Lower leg skin (tissue), 4 donors: ENCODE measurements around the gene CCDC102A. TPM values are rescaled to one million over a fixed set of nuclear protein-coding genes. Genes with fewer than 3 reads are reported as not detected.
A peak's percentile ranks its signal among the peaks of the same experiment; 100 is the strongest.

Experiments used
- DNase-seq, 2 donors: peaks; one replicate each; pipeline ENCODE4 v3.0.0-alpha.2; 2019; ENCODE audit warnings: low spot score in 2 of 2
- H3K4me3 ChIP-seq: fragments of 200-600 bp; sonication (generic); 2 replicates; pipeline ENCODE4 v1.5.1; 2017; ENCODE audit warnings: mild to moderate bottlenecking, low read depth; ENCODE audit not compliant: poor library complexity, severe bottlenecking
- POLR2A ChIP-seq, 2 donors: fragments of 450-650 bp; IDR thresholded peaks; one replicate each; pipeline ENCODE4 v1.6.1; 2016 to 2017; ENCODE audit warnings: antibody characterized with exemption in 2 of 2, mild to moderate bottlenecking in 1 of 2, moderate library complexity in 1 of 2
- WGBS, 2 donors: methylation state at CpG; one replicate each; pipeline ENCODE4 v1.1.5; 2018; 5-methylcytosine and 5-hydroxymethylcytosine counted together
- intact Hi-C: fragments of 100-400 bp; cut with DNase I; formaldehyde crosslinking; loops from one replicate; pipeline ENCODE4 v1.15.0; 2023; ENCODE audit warnings: low total_unique reads
- total RNA-seq, 4 donors: library from RNA; depleted of rRNA; stranded (reverse); fragments of >200 nt; gene quantifications; one replicate each; pipeline ENCODE4 v1.1.0, GENCODE V29; 2016
- TF ChIP-seq, protein P1 (sequence below), 3 donors: fragments of 450-650 bp; IDR thresholded peaks; one replicate each; pipeline ENCODE4 v1.5.1; 2016; ENCODE audit warnings: antibody characterized with exemption in 3 of 3, mild to moderate bottlenecking in 3 of 3, moderate library complexity in 2 of 3

Gene CCDC102A
- total RNA-seq, 4 donors from 2014 or later = 13.7 to 18.9 (median 16.4) TPM

DNA sequence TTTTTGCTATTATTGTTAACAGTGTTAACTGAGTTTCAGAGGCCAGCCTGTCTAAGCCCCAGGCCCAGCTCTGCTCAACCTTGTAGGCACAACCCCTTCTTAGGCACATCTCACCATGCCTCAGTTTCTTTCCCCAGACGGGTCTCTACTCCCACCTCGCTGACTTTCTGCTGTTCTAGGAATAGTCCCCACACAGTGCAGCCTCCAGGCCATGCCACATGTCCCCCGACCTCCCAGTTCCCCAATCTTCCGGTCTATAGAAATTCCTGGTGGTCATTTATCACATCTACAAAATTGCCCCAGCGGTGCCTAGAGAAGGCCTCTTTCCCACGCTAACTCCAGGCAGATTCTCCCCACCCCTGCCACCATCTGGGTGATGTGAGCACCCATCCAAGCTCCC, 40.8 kb upstream of the CCDC102A start:
- no peak for TF ChIP-seq POLR2A (IDR thresholded peaks at IDR 0.05)
- TF ChIP-seq, protein P1, sequence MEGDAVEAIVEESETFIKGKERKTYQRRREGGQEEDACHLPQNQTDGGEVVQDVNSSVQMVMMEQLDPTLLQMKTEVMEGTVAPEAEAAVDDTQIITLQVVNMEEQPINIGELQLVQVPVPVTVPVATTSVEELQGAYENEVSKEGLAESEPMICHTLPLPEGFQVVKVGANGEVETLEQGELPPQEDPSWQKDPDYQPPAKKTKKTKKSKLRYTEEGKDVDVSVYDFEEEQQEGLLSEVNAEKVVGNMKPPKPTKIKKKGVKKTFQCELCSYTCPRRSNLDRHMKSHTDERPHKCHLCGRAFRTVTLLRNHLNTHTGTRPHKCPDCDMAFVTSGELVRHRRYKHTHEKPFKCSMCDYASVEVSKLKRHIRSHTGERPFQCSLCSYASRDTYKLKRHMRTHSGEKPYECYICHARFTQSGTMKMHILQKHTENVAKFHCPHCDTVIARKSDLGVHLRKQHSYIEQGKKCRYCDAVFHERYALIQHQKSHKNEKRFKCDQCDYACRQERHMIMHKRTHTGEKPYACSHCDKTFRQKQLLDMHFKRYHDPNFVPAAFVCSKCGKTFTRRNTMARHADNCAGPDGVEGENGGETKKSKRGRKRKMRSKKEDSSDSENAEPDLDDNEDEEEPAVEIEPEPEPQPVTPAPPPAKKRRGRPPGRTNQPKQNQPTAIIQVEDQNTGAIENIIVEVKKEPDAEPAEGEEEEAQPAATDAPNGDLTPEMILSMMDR (IDR thresholded peaks at IDR 0.05) = no peak
- H3K4me3 ChIP-seq = no peak overlapping the region
- no peak for DNase-seq
- intact Hi-C loops = loop anchor here (10.0 kb wide), 2 partner anchors 288 to 418 kb away; no protein-coding TSS in a partner anchor
- WGBS, 2 donors = 84 to 90% methylated on average over 6 of the region's 6 CpGs

DNA sequence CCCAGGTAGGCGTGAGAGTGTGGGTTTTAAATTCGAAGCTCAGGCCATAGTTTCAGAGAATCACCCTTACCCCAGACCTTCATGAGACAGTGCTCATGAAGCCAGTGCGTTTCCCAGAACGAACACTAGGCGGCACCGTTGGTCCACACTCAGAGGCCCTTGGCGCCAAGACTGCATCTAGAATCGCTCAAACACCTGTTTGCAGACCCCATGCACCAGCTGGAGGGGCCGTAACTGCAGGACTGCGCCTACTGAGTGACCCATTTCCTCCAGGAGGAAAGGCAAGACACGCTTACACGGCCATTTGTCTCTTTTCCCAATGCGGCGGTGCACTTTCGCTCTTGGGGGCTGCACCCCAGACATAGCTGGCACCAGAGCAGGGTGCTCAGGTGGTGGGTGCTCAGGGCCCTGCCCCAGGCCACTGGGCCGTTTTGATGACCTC, 40.1 kb upstream of the CCDC102A start:
- WGBS, 2 donors = 15 to 26% methylated on average over 11 to 16 of the region's 16 CpGs
- peak; percentile 72 to 95 for DNase-seq
- no peak for TF ChIP-seq POLR2A (IDR thresholded peaks at IDR 0.05)
- TF ChIP-seq, protein P1 (IDR thresholded peaks at IDR 0.05) = peak in 2 of 3 donors; percentile 6 to 87
- intact Hi-C loops = loop anchor here (10.0 kb wide), 2 partner anchors 288 to 418 kb away; no protein-coding TSS in a partner anchor
- H3K4me3 ChIP-seq = no peak overlapping the region

DNA sequence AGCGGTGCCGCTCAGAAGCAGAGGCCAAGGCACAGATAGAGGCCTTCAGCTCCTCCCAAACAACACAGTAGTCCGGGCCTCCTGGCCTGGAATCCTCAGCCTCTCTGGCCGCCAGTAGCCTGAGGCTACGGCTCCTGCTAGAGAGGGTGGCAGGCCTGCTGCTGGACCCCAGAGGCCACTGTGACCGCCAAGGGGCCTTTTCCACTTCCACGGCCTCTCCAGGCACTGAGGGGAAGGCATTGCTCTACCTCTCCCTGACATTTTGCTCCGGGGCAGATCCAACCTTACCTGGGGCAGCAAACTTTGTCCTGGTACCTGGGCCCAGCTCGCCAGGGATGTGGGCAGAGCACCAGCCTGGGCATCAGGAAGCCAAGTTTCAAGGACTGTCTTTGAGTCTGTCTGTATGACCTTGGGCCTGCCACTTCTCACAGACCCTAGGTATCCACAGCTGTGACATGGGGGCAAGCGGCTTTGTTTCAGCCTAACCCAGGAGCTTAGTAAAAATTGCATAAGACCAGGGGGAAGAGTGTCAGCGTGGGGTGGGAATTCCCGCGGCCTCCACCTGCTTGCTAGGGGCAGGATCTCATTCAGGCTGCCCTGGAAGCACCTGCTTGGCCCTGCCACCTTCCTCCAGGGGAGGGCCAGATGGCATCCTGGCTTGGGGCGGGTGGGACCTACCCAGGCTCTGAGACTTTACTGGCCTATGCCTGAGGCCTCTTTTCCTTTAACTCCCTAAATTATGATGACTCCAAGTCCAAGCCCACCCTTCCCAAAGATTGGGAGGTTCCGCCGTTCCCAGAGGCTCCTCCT, 39.3 kb upstream of the CCDC102A start:
- DNase-seq = no peak
- WGBS, 2 donors = 79 to 90% methylated on average over 15 to 16 of the region's 16 CpGs
- intact Hi-C loops = loop anchor here (10.0 kb wide), 2 partner anchors 289 to 419 kb away; no protein-coding TSS in a partner anchor
- TF ChIP-seq, protein P1 (IDR thresholded peaks at IDR 0.05) = no peak
- no peak for TF ChIP-seq POLR2A (IDR thresholded peaks at IDR 0.05)
- no peak overlapping the region for H3K4me3 ChIP-seq

DNA sequence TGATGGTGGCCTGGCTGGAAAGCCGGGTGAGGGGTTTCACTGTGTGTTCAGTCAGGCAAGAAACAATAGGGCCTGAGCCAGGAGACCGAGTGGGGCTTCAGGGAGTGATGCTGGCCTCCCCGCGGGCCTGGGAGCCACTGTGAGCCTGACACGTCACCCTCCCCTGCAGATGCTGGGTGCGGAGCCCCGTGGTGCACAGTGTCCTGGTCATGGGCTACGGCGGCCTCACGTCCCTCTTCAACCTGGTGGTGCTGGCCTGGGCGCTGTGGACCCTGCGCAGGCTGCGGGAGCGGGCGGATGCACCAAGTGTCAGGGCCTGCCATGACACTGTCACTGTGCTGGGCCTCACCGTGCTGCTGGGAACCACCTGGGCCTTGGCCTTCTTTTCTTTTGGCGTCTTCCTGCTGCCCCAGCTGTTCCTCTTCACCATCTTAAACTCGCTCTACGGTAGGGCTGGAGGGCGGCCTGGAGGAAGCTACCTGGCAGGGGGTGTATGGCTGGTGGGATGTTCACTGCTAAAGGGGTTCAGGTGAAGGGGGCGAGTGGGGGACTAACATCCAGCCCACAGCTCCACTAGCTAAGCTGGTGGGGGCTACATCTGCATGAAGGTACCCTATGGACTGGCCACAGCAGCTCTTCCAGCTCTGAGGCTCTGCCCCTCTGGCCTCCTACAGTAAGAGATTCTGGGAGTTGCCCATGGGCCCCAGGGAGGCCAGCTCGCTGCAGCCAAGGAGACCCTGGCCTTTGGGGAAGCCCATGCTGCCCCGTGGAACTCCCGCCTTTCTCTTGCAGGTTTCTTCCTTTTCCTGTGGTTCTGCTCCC, 38.5 kb upstream of the CCDC102A start:
- WGBS, 2 donors = 86 to 91% methylated on average over 20 to 24 of the region's 24 CpGs
- H3K4me3 ChIP-seq = no peak overlapping the region
- TF ChIP-seq POLR2A (IDR thresholded peaks at IDR 0.05) = no peak
- TF ChIP-seq, protein P1 (IDR thresholded peaks at IDR 0.05) = no peak
- DNase-seq = no peak
- intact Hi-C loops = loop anchor here (10.0 kb wide), 2 partner anchors 290 to 420 kb away; no protein-coding TSS in a partner anchor

DNA sequence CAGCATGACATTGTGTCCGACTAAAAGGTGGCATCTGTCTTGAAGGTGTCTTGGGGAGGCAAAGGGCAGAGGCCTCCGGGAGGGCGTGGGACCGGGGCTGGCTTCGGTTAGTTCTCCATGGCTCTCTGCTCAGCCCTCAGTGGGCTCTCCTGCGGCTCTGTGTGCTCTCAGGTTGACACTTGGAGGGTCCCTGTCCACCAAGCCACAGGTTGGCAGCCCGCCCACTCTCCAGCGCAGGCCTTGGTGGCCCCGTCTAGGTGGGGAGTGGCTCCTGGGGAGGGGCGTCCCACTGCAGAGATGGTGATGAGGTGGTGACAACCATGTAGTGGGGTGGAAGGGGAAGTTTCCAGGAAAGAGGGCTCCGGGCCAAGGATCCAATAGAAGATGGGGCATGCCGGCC, 37.7 kb upstream of the CCDC102A start:
- intact Hi-C loops = loop anchor here (10.0 kb wide), 2 partner anchors 291 to 421 kb away; no protein-coding TSS in a partner anchor

More for the DNA sequence above, 37.7 kb upstream of the CCDC102A start:
- no peak for DNase-seq
- TF ChIP-seq, protein P1 (IDR thresholded peaks at IDR 0.05) = no peak
- TF ChIP-seq POLR2A (IDR thresholded peaks at IDR 0.05) = no peak
- 83 to 89% methylated on average over 12 of the region's 12 CpGs for WGBS, 2 donors
- H3K4me3 ChIP-seq = no peak overlapping the region
